Activated CD4-positive, CD25-positive, alpha-beta regulatory T cell treated with anti-CD3 and anti-CD28 coated beads, Interleukin-2, amount 50 U/mL, for 72 hours (primary cell): ENCODE measurements around the gene ZNRF3.

Experiments used
- DNase-seq: peaks from one replicate; pipeline ENCODE4 v3.0.0; 2021

The ZNRF3 gene

GRCh38 chr22:29041408-29041807 lies 158.0 kb downstream of the ZNRF3 start:
- no peak for DNase-seq

GRCh38 chr22:29043906-29044575 lies 160.7 kb downstream of the ZNRF3 start:
- DNase-seq = no peak

- DNase-seq = no peak
These were observed 161.3 kb downstream of the ZNRF3 start for GRCh38 chr22:29044657-29045176.

GRCh38 chr22:29048822-29049654 lies 165.7 kb downstream of the ZNRF3 start:
- DNase-seq = no peak

GRCh38 chr22:29049655-29050263 lies 166.4 kb downstream of the ZNRF3 start:
- no peak for DNase-seq

- DNase-seq = no peak
These were observed 167.1 kb downstream of the ZNRF3 start for GRCh38 chr22:29050457-29050856.

- DNase-seq = no peak
These were observed 169.8 kb downstream of the ZNRF3 start for GRCh38 chr22:29053048-29053702.

- no peak for DNase-seq
These were observed 170.9 kb downstream of the ZNRF3 start for GRCh38 chr22:29054251-29054767.

GRCh38 chr22:29055192-29055830 lies 171.9 kb downstream of the ZNRF3 start:
- DNase-seq = no peak

- DNase-seq = no peak
These were observed 173.1 kb downstream of the ZNRF3 start for GRCh38 chr22:29056472-29056871.

- no peak for DNase-seq
These were observed 177.0 kb downstream of the ZNRF3 start for GRCh38 chr22:29060251-29060869.

- DNase-seq = no peak
These were observed 177.6 kb downstream of the ZNRF3 start for GRCh38 chr22:29060931-29061330.

- no peak for DNase-seq
These were observed 178.4 kb downstream of the ZNRF3 start, which contains the start of gene C22orf31 for GRCh38 chr22:29061773-29062172. Gene C22orf31 (minus strand): TSS chr22:29061831. CDS start chr22:29061792, 39 bp downstream.

- DNase-seq = no peak
These were observed 179.0 kb downstream of the ZNRF3 start for GRCh38 chr22:29062286-29062821.

- no peak for DNase-seq
These were observed 182.3 kb downstream of the ZNRF3 start for GRCh38 chr22:29065468-29066190.

GRCh38 chr22:29069463-29069862 lies 186.1 kb downstream of the ZNRF3 start:
- DNase-seq = no peak

GRCh38 chr22:29070490-29070889 lies 187.1 kb downstream of the ZNRF3 start:
- DNase-seq = no peak

- peak; percentile 44 for DNase-seq
These were observed 188.1 kb downstream of the ZNRF3 start for GRCh38 chr22:29071261-29072045.

GRCh38 chr22:29072193-29072978 lies 189.0 kb downstream of the ZNRF3 start:
- DNase-seq = peak; percentile 85
